Measurements from ENCODE around the gene PACRG. TPM values are rescaled to one million over a fixed set of nuclear protein-coding genes. Genes with fewer than 3 reads are reported as not detected.

The PACRG gene
- total RNA-seq, 1 donor from 2014 or later: 14.1 TPM

GRCh38 chr6:163263998-163264661, 536.4 kb downstream of the PACRG start:
- intact Hi-C loops (cut with DNase I): loop anchor here (5.0 kb wide), 1 partner anchor 148 kb away; the partner anchor contains the start of gene QKI
- DNase-seq (ENCODE audit: low spot score): no peak

DNA sequence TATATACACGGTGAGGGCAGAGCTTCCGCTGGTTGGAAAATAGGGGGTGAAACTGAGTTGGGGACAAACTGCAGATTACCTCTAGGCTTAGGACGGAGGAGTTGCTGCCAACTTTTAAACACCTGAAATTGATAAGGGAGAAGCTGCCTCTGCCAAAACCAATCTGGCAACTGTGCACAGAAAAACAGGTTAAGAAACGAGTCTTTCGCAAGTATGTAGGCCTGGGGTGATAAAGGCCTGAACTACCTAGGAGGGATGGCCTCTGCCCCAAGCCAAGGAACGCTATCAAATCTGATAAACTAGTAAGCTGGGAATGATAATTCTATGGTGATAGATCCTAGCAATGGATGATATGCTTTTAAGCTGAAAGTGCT, 536.9 kb downstream of the PACRG start:
- intact Hi-C loops (cut with DNase I): loop anchor here (5.0 kb wide), 1 partner anchor 148 kb away; the partner anchor contains the start of gene QKI
- no peak for DNase-seq (ENCODE audit: low spot score)

- DNase-seq (ENCODE audit: low spot score): no peak
- intact Hi-C loops (cut with DNase I): no loop called here
Observed at GRCh38 chr6:163281634-163282033, 553.9 kb downstream of the PACRG start.

- no peak for DNase-seq (ENCODE audit: low spot score)
- intact Hi-C loops (cut with DNase I): no loop called here
Observed at GRCh38 chr6:163282672-163283071, 554.9 kb downstream of the PACRG start.

GRCh38 chr6:163284151-163284550, 556.4 kb downstream of the PACRG start:
- intact Hi-C loops (cut with DNase I): no loop called here

DNA sequence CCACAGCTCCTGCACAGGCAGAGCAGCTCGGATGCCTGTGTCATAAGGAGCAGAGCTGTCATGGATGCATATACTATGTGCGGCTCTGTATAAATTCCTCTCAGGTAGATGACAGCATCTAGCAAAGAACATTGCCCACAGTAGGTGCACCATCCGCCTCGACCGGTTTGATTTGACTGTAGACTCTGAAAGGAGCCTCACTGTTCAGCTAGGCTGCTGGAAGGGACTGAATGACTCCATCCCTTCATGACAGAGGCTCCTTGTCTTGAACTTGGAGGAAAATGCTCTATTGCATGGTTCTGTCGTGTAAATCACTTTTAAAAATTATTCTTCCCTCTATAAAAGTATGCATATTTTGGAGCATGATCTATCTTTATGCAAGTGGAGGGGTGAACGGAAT, 557.9 kb downstream of the PACRG start:
- intact Hi-C loops (cut with DNase I): no loop called here
- DNase-seq (ENCODE audit: low spot score): no peak

More at GRCh38 chr6:163284151-163284550, 556.4 kb downstream of the PACRG start:
- DNase-seq (ENCODE audit: low spot score): no peak

DNA sequence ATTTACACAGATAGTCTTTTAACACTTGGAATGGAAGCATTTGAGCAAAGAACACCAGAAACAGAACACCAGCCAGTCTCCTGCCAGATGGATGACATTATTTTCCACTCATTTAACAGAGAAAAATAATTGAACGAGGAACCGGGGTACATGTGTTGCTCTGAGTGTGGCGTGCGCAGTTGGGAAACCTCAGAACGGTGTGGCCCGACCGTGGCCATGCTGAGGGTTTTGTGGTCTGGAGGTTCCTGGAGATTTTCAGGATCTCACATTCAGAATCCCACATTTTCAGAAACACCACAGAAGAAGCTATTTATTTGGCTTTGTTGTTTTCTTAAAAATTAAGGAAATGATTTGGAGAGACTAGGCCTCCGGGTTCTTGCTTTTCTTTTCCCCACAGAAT, 559.9 kb downstream of the PACRG start:
- DNase-seq (ENCODE audit: low spot score): no peak
- intact Hi-C loops (cut with DNase I): loop anchor here (2.0 kb wide), 1 partner anchor 127 kb away; the partner anchor contains the start of gene QKI

- intact Hi-C loops (cut with DNase I): loop anchor here (2.0 kb wide), 1 partner anchor 127 kb away; the partner anchor contains the start of gene QKI
- no peak for DNase-seq (ENCODE audit: low spot score)
Observed at GRCh38 chr6:163288066-163288465, 560.3 kb downstream of the PACRG start.

GRCh38 chr6:163288915-163289314, 561.1 kb downstream of the PACRG start:
- peak; percentile 83 for DNase-seq (ENCODE audit: low spot score)
- intact Hi-C loops (cut with DNase I): loop anchor here (2.0 kb wide), 1 partner anchor 126 kb away; the partner anchor contains the start of gene QKI

GRCh38 chr6:163289447-163289846, 561.7 kb downstream of the PACRG start:
- DNase-seq (ENCODE audit: low spot score): no peak
- intact Hi-C loops (cut with DNase I): loop anchor here (2.0 kb wide), 1 partner anchor 125 kb away; the partner anchor contains the start of gene QKI

- intact Hi-C loops (cut with DNase I): no loop called here
- DNase-seq (ENCODE audit: low spot score): no peak
Observed at GRCh38 chr6:163290545-163291274, 562.9 kb downstream of the PACRG start.

DNA sequence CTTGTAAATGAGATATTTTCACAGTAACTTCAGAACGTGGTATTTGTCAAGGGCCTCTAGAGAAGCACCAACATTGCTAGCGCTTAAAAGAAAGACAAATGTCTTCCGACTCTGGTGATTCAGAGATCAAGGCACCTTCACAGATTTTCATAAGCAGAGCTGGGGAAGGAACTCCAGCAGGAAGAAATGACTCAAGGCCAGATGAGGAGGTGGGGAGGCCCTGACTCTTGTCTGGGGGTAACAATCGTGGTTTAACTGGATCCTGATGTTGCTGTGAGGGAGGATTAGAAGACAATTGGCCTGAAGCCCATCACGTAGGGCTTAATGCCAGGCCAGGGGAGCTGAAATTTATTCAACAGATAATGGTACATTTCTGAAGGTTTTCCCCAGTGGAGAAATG, 563.8 kb downstream of the PACRG start:
- intact Hi-C loops (cut with DNase I): no loop called here
- DNase-seq (ENCODE audit: low spot score): no peak

DNA sequence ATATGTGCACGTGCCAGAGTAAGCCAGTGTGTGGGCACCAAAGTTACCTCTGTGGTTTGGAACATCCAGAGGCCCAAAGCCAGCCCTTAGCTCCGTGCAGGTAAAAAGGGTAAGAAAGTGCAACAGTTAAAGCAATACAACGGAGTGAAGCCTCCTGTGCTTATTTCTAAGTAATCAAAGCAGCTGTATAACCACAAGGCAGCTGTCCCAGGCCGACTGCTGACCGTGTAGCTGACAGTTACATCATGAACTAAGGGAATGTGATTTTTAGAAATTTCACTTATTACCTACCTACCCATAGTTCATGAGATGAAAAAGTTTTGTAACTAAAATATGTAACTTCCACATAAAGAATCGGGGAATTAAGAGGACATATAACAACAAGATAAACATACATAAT, 565.5 kb downstream of the PACRG start:
- intact Hi-C loops (cut with DNase I): no loop called here
- no peak for DNase-seq (ENCODE audit: low spot score)

DNA sequence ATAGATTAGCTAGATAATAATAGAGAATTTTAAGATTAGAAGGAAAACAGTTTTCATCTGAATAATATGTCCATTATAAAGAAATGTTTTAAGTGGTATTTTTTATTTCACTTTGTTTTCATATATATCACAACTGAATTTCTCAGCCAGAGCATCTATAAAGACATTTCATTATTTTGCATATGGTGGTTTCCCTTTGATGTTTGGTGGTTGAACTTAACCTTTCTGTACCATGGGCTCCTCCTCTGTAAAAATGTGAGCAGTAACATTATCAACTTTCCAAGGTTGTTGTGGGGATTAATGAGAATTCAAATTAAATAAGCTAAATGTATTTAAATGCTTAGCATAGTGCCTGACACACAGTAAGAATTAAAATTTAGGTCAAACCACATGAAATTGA, 567.0 kb downstream of the PACRG start:
- no peak for DNase-seq (ENCODE audit: low spot score)
- intact Hi-C loops (cut with DNase I): no loop called here

GRCh38 chr6:163296835-163297519, 569.2 kb downstream of the PACRG start:
- no peak for DNase-seq (ENCODE audit: low spot score)
- intact Hi-C loops (cut with DNase I): no loop called here

GRCh38 chr6:163298079-163298830, 570.5 kb downstream of the PACRG start:
- DNase-seq (ENCODE audit: low spot score): no peak
- intact Hi-C loops (cut with DNase I): no loop called here

DNA sequence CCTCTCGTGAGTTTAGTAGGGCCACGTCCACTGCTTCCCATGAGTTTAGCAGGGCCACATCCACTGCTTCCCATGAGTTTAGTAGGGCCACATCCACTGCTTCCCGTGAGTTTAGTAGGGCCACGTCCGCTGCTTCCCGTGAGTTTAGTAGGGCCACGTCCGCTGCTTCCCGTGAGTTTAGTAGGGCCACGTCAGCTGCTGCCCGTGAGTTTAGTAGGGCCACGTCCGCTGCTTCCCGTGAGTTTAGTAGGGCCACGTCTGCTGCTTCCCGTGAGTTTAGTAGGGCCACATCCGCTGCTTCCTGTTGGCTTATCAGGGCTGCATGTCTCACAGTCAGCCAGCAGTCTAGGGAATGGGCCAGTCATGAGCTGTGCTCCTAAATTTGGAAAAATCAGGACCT, 573.1 kb downstream of the PACRG start:
- DNase-seq (ENCODE audit: low spot score): no peak
- intact Hi-C loops (cut with DNase I): loop anchor here (5.0 kb wide), 1 partner anchor 36 kb away; no protein-coding TSS in a partner anchor

- intact Hi-C loops (cut with DNase I): loop anchor here (5.0 kb wide), 1 partner anchor 35 kb away; no protein-coding TSS in a partner anchor
- DNase-seq (ENCODE audit: low spot score): no peak
Observed at GRCh38 chr6:163301726-163302635, 574.2 kb downstream of the PACRG start.

All from cardiac septum (tissue), 1 donor.